ENCODE data around the gene CAMK1G. TPM values are rescaled to one million over a fixed set of nuclear protein-coding genes. Genes with fewer than 3 reads are reported as not detected.

Gene CAMK1G
- total and polyA plus RNA-seq, 9 of the 15 experiments (the other 6 are each of a cell fraction or from before 2014, with no cell fraction given) = not detected

- TF ChIP-seq ZNF263 (CRISPR knock-in tag; IDR thresholded peaks at IDR 0.05; ENCODE audit: borderline replicate concordance) (peak; percentile 44; the same call in 1 of the 2 replicates), EGR1 (conservative IDR thresholded peaks at IDR 0.05) (no peak), HES1 (IDR thresholded peaks at IDR 0.05; ENCODE audit: low read depth) (peak; percentile 80), JUN (IDR thresholded peaks at IDR 0.05; ENCODE audit: borderline replicate concordance, low read depth, low read length) (no peak), JUN (CRISPR knock-in tag; IDR thresholded peaks at IDR 0.05; ENCODE audit: borderline replicate concordance) (no peak), ZFP1 (CRISPR knock-in tag; IDR thresholded peaks at IDR 0.05) (no peak), ZKSCAN3 (CRISPR knock-in tag; IDR thresholded peaks at IDR 0.05) (no peak), ETV6 (IDR thresholded peaks at IDR 0.05; ENCODE audit: borderline replicate concordance in 1 of 2, low read depth in 2 of 2, low read length in 1 of 2) (peak in 1 of 2 experiments; percentile 82; a peak in 2 of 4 replicates), ETV6 (CRISPR knock-in tag; IDR thresholded peaks at IDR 0.05; ENCODE audit: borderline replicate concordance) (no peak), YY1 (IDR thresholded peaks at IDR 0.05; ENCODE audit: borderline replicate concordance in 1 of 3, control insufficient read depth in 1 of 3, extremely low read depth in 1 of 3, insufficient read depth in 3 of 3, insufficient read length in 1 of 3, insufficient replicate concordance in 2 of 3, low read depth in 1 of 3, low read length in 2 of 3) (no peak), ZNF140 (CRISPR knock-in tag; IDR thresholded peaks at IDR 0.05) (no peak), KLF6 (CRISPR knock-in tag; IDR thresholded peaks at IDR 0.05; ENCODE audit: borderline replicate concordance) (no peak), ZNF274 (IDR thresholded peaks at IDR 0.05; ENCODE audit: borderline replicate concordance, low read depth, low read length) (no peak), NUFIP1 (IDR thresholded peaks at IDR 0.05; ENCODE audit: partially characterized antibody) (no peak), GTF2B (IDR thresholded peaks at IDR 0.05; ENCODE audit: extremely low read depth, insufficient read length) (no peak), ZNF778 (CRISPR knock-in tag; IDR thresholded peaks at IDR 0.05) (no peak), NFE2L1 (tag; IDR thresholded peaks at IDR 0.05; ENCODE audit: borderline replicate concordance, low read depth) (no peak), ZC3H4 (CRISPR knock-in tag; IDR thresholded peaks at IDR 0.05; ENCODE audit: borderline replicate concordance) (no peak), TSHZ1 (CRISPR knock-in tag; IDR thresholded peaks at IDR 0.05) (no peak), MTA2 (IDR thresholded peaks at IDR 0.05; ENCODE audit: low read depth) (no peak), CHCHD3 (CRISPR knock-in tag; IDR thresholded peaks at IDR 0.05) (no peak), FOSL1 (tag; conservative IDR thresholded peaks at IDR 0.05) (peak; percentile 71), SETDB1 (IDR thresholded peaks at IDR 0.05; ENCODE audit: low read length) (no peak)
- TF ChIP-seq, protein P1, sequence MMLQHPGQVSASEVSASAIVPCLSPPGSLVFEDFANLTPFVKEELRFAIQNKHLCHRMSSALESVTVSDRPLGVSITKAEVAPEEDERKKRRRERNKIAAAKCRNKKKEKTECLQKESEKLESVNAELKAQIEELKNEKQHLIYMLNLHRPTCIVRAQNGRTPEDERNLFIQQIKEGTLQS (IDR thresholded peaks at IDR 0.05) = peak; percentile 32; the same call in 1 of the 2 replicates
- TF ChIP-seq, protein P1 (CRISPR knock-in tag; conservative IDR thresholded peaks at IDR 0.05) = no peak
Observed at GRCh38 chr1:209659909-209660308, 76.4 kb downstream of the CAMK1G start (continued).
